BJ (cell line): ENCODE results near the gene APOBEC3B. TPM values are rescaled to one million over a fixed set of nuclear protein-coding genes. Genes with fewer than 3 reads are reported as not detected.

Experiments
- CTCF ChIA-PET: fragments of 350-600 bp; formaldehyde crosslinking; extraction: SDS; loops from one replicate; lab custom pipeline; 2021; ENCODE audit warnings: antibody characterized with exemption, inconsistent platforms; lab: Yijun Ruan, JAX
- POLR2A ChIA-PET: fragments of 300-600 bp; sonication (Branson Sonifier 250); formaldehyde crosslinking; extraction: SDS; loops from one replicate; lab custom pipeline; 2021; ENCODE audit warnings: antibody characterized with exemption; lab: Charles Lee
- DNase-seq: peaks from one replicate; pipeline ENCODE4 v3.0.0-alpha.2; 2011; ENCODE audit warnings: low read depth
- H3K27me3 ChIP-seq: 2 replicates; pipeline ENCODE4 v1.6.0; 2011; ENCODE audit warnings: low read length; ENCODE audit not compliant: control insufficient read depth, insufficient read depth
- H3K36me3 ChIP-seq: 2 replicates; pipeline ENCODE4 v1.5.1; 2011; ENCODE audit warnings: low read length; ENCODE audit not compliant: control insufficient read depth, insufficient read depth
- H3K4me3 ChIP-seq: 2 replicates; pipeline ENCODE4 v1.5.1; 2011; ENCODE audit warnings: low read depth, mild to moderate bottlenecking, control low read depth, low read length
- polyA plus RNA-seq: library from polyadenylated mRNA; depleted of rRNA; stranded (reverse); fragments of >200 nt; gene quantifications from 2 replicates; pipeline ENCODE4 v1.2.3, GENCODE V29; 2011
- TF ChIP-seq, protein P1 (sequence below): IDR thresholded peaks from 2 replicates; pipeline ENCODE4 v1.5.1; 2011; ENCODE audit warnings: low read depth, mild to moderate bottlenecking, control low read depth, inconsistent platforms, low read length, moderate library complexity; ENCODE audit not compliant: insufficient read depth

Gene APOBEC3B
- polyA plus RNA-seq, 1 experiment = 16.0 TPM

DNA sequence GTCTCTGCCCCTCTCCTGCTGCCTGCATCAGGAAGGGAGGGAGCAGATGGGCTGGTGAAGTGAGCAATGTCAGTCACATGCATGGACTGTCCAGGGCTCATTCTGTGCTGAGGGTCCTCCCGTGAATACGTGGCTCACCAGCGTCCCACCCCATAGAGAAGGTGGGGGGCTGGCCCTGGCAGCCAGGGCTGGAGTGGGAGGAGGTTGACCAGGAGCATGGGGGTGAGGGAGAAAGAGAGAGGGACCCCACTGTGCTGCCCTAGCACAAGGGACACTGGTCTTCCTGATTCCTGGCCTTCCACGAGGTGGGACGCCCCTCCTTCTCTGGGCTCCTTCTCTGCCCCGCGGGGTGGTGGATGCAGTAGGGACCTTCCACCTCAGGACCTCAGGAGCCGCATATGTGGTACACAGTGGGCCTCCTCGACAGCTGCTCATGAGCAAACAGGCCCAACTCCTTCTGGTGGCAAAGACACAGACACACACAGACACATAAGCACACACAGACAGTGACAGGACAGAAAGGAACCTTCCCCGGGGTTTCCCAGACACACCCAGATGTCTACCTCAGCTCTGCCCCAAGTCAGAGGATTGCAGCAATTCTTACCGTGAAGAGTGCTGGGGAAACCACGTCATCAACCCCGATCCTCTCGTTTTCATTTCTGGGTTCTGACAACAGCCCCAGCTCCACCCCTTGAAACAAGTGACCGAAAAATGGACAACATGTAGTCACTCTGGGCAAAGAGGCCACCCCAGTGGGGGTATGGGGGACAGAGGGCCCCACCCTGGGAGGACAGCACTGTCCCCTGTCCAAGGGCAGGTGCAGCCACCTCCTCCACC, 28.4 kb upstream of the APOBEC3B start:
- CTCF ChIA-PET = no interaction called here
- Histone ChIP-seq H3K36me3 (no peaks in the 10 kb centered on the region), H3K4me3 (no peak overlapping the region), H3K27me3 (peaks cover 17% of the 10 kb centered on the region)
- TF ChIP-seq, protein P1, sequence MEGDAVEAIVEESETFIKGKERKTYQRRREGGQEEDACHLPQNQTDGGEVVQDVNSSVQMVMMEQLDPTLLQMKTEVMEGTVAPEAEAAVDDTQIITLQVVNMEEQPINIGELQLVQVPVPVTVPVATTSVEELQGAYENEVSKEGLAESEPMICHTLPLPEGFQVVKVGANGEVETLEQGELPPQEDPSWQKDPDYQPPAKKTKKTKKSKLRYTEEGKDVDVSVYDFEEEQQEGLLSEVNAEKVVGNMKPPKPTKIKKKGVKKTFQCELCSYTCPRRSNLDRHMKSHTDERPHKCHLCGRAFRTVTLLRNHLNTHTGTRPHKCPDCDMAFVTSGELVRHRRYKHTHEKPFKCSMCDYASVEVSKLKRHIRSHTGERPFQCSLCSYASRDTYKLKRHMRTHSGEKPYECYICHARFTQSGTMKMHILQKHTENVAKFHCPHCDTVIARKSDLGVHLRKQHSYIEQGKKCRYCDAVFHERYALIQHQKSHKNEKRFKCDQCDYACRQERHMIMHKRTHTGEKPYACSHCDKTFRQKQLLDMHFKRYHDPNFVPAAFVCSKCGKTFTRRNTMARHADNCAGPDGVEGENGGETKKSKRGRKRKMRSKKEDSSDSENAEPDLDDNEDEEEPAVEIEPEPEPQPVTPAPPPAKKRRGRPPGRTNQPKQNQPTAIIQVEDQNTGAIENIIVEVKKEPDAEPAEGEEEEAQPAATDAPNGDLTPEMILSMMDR = no peak
- no peak for DNase-seq
- POLR2A ChIA-PET = no interaction called here

DNA sequence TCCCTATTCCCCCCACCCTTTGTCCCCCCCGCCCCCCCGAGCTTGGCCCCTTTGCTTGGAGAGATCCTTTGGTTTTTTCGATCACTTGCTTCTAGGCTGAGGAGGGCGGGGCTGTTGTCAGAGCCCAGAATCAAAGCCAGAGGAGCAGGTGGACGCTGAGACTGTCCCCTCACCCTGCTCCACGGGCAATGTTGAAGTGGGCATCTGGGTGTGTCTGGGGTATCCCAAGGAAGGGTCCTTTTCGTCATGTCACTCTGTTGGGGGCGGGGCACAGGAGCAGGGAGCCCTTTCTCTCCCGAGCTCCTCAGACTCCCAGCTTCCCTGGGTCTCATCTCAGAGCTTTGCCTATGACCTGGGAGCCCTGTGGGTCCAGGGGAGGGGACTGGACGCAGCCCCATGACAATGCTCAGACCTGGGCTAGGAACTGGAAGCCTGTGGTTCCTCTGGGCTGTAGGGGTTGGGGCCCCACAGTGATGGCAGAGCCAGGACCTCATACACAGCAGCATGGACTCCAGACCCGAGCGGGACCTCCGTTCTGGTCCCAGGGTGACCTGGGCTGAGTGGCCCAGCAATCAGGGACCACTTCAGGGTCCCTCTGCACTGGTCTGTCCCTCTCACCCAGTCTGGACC, 27.6 kb upstream of the APOBEC3B start:
- Histone ChIP-seq H3K4me3 (no peak overlapping the region), H3K27me3 (peaks cover 17% of the 10 kb centered on the region), H3K36me3 (no peaks in the 10 kb centered on the region)
- POLR2A ChIA-PET = no interaction called here
- no peak for DNase-seq
- TF ChIP-seq, protein P1 = no peak
- CTCF ChIA-PET = no interaction called here

DNA sequence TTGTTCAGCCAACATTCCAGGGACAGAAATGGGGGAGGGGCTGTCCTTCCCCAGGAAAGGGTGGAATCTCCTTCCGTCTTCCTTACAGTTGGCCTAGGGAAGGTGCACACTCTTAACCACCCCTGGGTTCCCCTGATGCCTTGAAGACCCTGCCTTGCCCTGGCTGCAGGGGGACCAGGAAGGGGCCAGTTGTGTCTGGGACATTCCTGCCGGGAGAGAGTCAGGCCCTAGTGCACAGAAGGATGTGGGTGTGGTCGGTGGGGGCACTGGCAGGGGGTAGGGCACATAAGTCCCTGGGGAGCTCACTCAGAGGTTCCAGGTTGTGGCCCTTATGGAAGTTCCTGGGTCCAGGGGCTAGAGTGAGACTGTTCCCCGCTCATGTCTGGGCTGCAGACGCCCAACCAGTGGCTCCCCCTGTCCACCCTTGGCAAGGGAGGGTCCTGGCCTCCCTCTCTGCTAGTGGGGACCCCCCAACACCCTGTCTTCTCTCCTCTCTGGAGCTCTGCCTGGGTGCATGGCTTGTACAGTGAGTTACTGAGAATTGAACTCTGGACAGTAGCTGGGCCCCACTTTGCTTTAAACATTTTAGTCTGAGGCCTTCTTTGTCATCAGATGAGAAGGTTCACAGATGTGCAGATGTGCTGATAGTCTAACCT, 26.8 kb upstream of the APOBEC3B start:
- ChIA-PET POLR2A (no interaction called here), CTCF (no interaction called here)
- Histone ChIP-seq H3K4me3 (no peak overlapping the region), H3K27me3 (peaks cover 17% of the 10 kb centered on the region), H3K36me3 (no peaks in the 10 kb centered on the region)
- TF ChIP-seq, protein P1 = no peak
- DNase-seq = no peak

DNA sequence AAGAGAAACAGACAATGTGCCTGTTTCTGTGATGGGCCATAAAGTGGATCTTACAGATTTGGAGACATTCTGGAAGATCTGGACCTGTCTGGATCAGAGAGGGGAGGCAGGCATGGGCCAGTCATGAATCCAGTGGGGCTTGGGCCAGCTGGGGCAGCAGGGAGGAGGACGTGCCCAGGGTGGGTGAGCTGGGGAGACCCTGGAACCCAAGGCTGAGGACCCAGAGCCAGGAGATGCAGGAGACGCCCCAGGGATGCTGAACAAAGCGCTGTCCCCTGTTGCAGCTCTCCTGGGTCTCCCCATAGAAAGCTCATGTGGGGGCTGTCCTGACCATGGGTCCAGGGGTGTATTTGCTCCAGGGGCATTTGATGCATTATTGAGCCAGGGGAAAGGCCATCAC, 26.2 kb upstream of the APOBEC3B start:
- ChIA-PET POLR2A (no interaction called here), CTCF (no interaction called here)
- no peak for DNase-seq
- peaks cover 15% of the 10 kb centered on the region for H3K27me3 ChIP-seq
- H3K36me3 ChIP-seq = no peaks in the 10 kb centered on the region
- H3K4me3 ChIP-seq = no peak overlapping the region
- TF ChIP-seq, protein P1 = no peak

DNA sequence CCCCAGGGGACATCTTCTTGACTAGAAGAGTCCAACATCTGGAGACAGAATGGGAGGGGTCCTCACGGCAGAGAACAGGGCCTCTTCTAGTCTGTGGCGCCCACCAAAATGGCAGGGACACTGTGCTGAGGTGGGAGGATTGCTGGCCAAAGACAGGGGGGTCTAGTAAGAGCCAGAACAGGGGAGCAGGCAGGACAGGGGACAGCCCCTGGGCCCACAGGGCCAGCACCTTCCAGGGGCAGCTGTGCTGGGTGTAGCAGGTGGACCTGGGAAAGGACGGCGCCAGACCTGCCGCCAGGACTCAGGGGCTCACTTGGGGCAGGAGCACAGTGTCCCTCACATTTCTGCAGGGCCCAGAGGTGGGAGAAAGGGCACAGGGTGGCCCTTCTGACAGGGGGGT, 25.6 kb upstream of the APOBEC3B start:
- CTCF ChIA-PET = no interaction called here
- Histone ChIP-seq H3K4me3 (no peak overlapping the region), H3K36me3 (no peaks in the 10 kb centered on the region), H3K27me3 (peaks cover 15% of the 10 kb centered on the region)
- TF ChIP-seq, protein P1 = no peak
- POLR2A ChIA-PET = no interaction called here
- DNase-seq = no peak
